GM12878 (cell line): ENCODE measurements around the gene ANKRD37. TPM values are rescaled to one million over a fixed set of nuclear protein-coding genes. Genes with fewer than 3 reads are reported as not detected.

ENCODE experiments used
- ATAC-seq: fragments of 200-7000 bp; cut with Tn5 transposase; 3 replicates; pipeline ENCODE4 v1.9.1; 2020; ENCODE audit warnings: mild to moderate bottlenecking, moderate library complexity
- BruUV-seq: library from RNA; stranded (reverse); fragments of 400-500 nt; replicated peaks from 2 replicates; lab custom pipeline; 2021; lab: Mats Ljungman, UMichigan
- CTCF ChIA-PET: fragments of 300-600 bp; sonication (Branson Sonifier 250); formaldehyde crosslinking; extraction: SDS; loops from one replicate; lab custom pipeline; 2021; ENCODE audit warnings: inconsistent platforms; lab: Yijun Ruan, JAX
- POLR2A ChIA-PET: fragments of 350-600 bp; formaldehyde crosslinking; extraction: SDS; loops from one replicate; lab custom pipeline; 2021; ENCODE audit warnings: inconsistent platforms; lab: Charles Lee
- RAD21 ChIA-PET: fragments of 300-600 bp; sonication (Branson Sonifier 250); formaldehyde crosslinking; loops from one replicate; lab custom pipeline; 2023; ENCODE audit warnings: antibody characterized with exemption; ENCODE audit not compliant: unreplicated experiment; lab: Charles Lee
- SMC1A ChIA-PET: fragments of 300-600 bp; sonication (Branson Sonifier 250); formaldehyde crosslinking; loops from one replicate; lab custom pipeline; 2023; ENCODE audit not compliant: unreplicated experiment, uncharacterized antibody; lab: Charles Lee
- DNase-seq: peaks from one replicate; pipeline ENCODE4 v3.0.0-alpha.2; 2011; ENCODE audit warnings: low read depth, low spot score
- FAIRE-seq: peaks from 3 replicates; lab custom pipeline; 2011; peaks lifted over from hg19 to GRCh38; lab: Jason Lieb, UNC
- H2AFZ ChIP-seq: 2 replicates; pipeline ENCODE4 v1.6.0; 2011; ENCODE audit warnings: low read depth, low read length, control low read depth; ENCODE audit not compliant: control insufficient read depth
- H3K27ac ChIP-seq: 2 replicates; pipeline ENCODE4 v1.5.1; 2011; ENCODE audit warnings: control low read depth; ENCODE audit not compliant: control insufficient read depth, insufficient read depth
- H3K27me3 ChIP-seq, 2 experiments: replicated peaks in 1 of 2; 2 replicates each; pipeline versions ENCODE4 v1.6.0 to v1.6.1; 2011; ENCODE audit warnings: low read length in 1 of 2; ENCODE audit not compliant: control insufficient read depth in 2 of 2, insufficient read depth in 2 of 2
- H3K36me3 ChIP-seq, 2 experiments: 2 replicates each; pipeline ENCODE4 v1.5.1; 2011; ENCODE audit warnings: low read length in 1 of 2; ENCODE audit not compliant: control insufficient read depth in 2 of 2, insufficient read depth in 2 of 2
- H3K4me1 ChIP-seq: 2 replicates; pipeline ENCODE4 v1.6.1; 2011; ENCODE audit warnings: mild to moderate bottlenecking, low read length, moderate library complexity, mixed read lengths; ENCODE audit not compliant: control insufficient read depth, insufficient read depth
- H3K4me2 ChIP-seq: 2 replicates; pipeline ENCODE4 v1.6.0; 2011; ENCODE audit warnings: control low read depth; ENCODE audit not compliant: control insufficient read depth, insufficient read depth
- H3K4me3 ChIP-seq: fragments of 200-600 bp; sonication (generic); 2 replicates; pipeline ENCODE4 v1.5.1; 2016
- H3K79me2 ChIP-seq: 2 replicates; pipeline ENCODE4 v1.6.0; 2011; ENCODE audit warnings: low read length; ENCODE audit not compliant: control insufficient read depth, insufficient read depth
- H3K9ac ChIP-seq: 2 replicates; pipeline ENCODE4 v1.8.0; 2011; ENCODE audit warnings: low read length, control low read depth, mixed read lengths; ENCODE audit not compliant: control insufficient read depth, insufficient read depth
- H3K9me3 ChIP-seq: replicated peaks from 3 replicates; pipeline ENCODE4 v1.5.1; 2011; ENCODE audit warnings: mild to moderate bottlenecking, low read length; ENCODE audit not compliant: control insufficient read depth, insufficient read depth
- H4K20me1 ChIP-seq: 2 replicates; pipeline ENCODE4 v1.6.0; 2011; ENCODE audit not compliant: control insufficient read depth, insufficient read depth
- BCL3 ChIP-seq: IDR thresholded peaks from 2 replicates; pipeline ENCODE4 v1.6.1; 2011; ENCODE audit warnings: borderline replicate concordance, low read depth, mild to moderate bottlenecking, moderate library complexity, low read length; ENCODE audit not compliant: insufficient read depth, poor library complexity, severe bottlenecking
- IRF3 ChIP-seq: fragments of 450-650 bp; IDR thresholded peaks from 2 replicates; pipeline ENCODE4 v1.6.1; 2014; ENCODE audit warnings: mild to moderate bottlenecking
- NR2F1 ChIP-seq: fragments of 450-650 bp; conservative IDR thresholded peaks from 2 replicates; pipeline ENCODE4 v1.6.1; 2017; ENCODE audit warnings: mild to moderate bottlenecking
- REST ChIP-seq: IDR thresholded peaks from 2 replicates; pipeline ENCODE4 v1.6.1; 2012; ENCODE audit warnings: mild to moderate bottlenecking, low read depth, low read length
- RUNX3 ChIP-seq: IDR thresholded peaks from 2 replicates; pipeline ENCODE4 v1.6.1; 2012; ENCODE audit warnings: low read length, inconsistent platforms
- STAT3 ChIP-seq: IDR thresholded peaks from 2 replicates; pipeline ENCODE4 v1.6.1; 2011; ENCODE audit warnings: low read depth, low read length, improper control_type of control experiment
- SUZ12 ChIP-seq: fragments of 200-600 bp; sonication (generic); IDR thresholded peaks from one replicate; pipeline ENCODE4 v1.6.1; 2018; ENCODE audit warnings: antibody characterized with exemption, mild to moderate bottlenecking; ENCODE audit not compliant: unreplicated experiment
- ZBED1 ChIP-seq: IDR thresholded peaks from 2 replicates; pipeline ENCODE4 v1.6.1; 2016; ENCODE audit warnings: borderline replicate concordance
- ZSCAN29 ChIP-seq: fragments of 450-650 bp; IDR thresholded peaks from 2 replicates; pipeline ENCODE4 v1.6.1; 2017; ENCODE audit warnings: mild to moderate bottlenecking, moderate library complexity
- WGBS: methylation state at CpG from one replicate; pipeline ENCODE4 v1.1.6; 2016; ENCODE audit warnings: low lambda C conversion rate; ENCODE audit not compliant: insufficient replicate concordance, insufficient coverage; ENCODE audit errors: missing lambda C conversion rate; 5-methylcytosine and 5-hydroxymethylcytosine counted together
- in situ Hi-C: fragments of 300-500 bp; cut with MboI; formaldehyde crosslinking; loops from 9 replicates; pipeline ENCODE4 v1.14.3; 2018; ENCODE audit warnings: mixed read lengths
- intact Hi-C: fragments of 100-400 bp; cut with micrococcal nuclease; formaldehyde crosslinking; loops from one replicate; pipeline ENCODE4 v1.14.2; 2022; ENCODE audit not compliant: unreplicated experiment
- polyA plus RNA-seq, 11 experiments: library from polyadenylated mRNA; depleted of rRNA in 4 of 11; unstranded in 6 of 11; stranded (reverse) in 5 of 11; fragments of >200 nt; fragmentation: Nextera tagmentation in 4 of 11; fragmentation: Illumina TruSeq in 1 of 11; extraction: Ambion mirVana in 4 of 11; extraction: Trizol in 1 of 11; gene quantifications; 1 replicate in 1 of 11; 2 replicates in 10 of 11; pipeline versions ENCODE4 v1.2.1 to v1.2.3, GENCODE V29; 2011 to 2016; ENCODE audit warnings: inconsistent platforms in 2 of 11, missing spikeins in 2 of 11, low read depth in 1 of 11
- total RNA-seq, 4 experiments: library from RNA; depleted of rRNA in 3 of 4; stranded (reverse); fragments of >200 nt in 3 of 4; fragmentation: Illumina TruSeq in 1 of 4; extraction: Trizol in 1 of 4; gene quantifications; 2 replicates each; pipeline versions ENCODE4 v1.2.1 to v1.2.3, GENCODE V29; 2013 to 2021
- TF ChIP-seq, protein P1 (sequence below), 3 experiments: IDR thresholded peaks in 2 of 3; conservative IDR thresholded peaks in 1 of 3; 2 replicates each; pipeline ENCODE4 v1.5.1; 2011; ENCODE audit warnings: low read depth in 3 of 3, low read length in 3 of 3, mild to moderate bottlenecking in 3 of 3, control low read depth in 2 of 3, moderate library complexity in 2 of 3, inconsistent platforms in 1 of 3, mixed read lengths in 1 of 3; ENCODE audit not compliant: control insufficient read depth in 2 of 3, insufficient read depth in 1 of 3; ENCODE audit errors: extremely low read depth in 1 of 3

The ANKRD37 gene
- total and polyA plus RNA-seq, 10 of the 15 experiments (the other 5 are each of a cell fraction or from before 2014, with no cell fraction given) = 10.6 to 67.9 (median 24.2) TPM

DNA sequence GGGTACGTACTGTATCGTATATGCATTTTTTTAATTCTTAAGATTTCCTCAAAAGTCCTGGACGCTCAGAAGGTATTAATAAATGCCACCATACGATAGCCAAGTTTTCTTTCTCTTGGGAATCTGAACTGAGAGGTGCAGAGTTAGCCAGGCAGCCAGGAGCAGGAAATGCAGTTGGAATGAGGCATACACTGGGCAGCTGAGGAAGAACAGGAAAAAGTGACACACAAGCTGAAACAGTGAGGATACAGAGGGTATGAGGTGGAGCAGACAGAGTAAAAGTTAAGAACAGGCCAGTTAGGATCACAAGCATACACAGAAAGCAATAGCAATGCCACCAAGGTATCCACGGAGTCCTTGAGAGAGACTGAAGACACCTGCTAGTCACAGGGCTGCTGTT is 15.8 kb downstream of the ANKRD37 start:
- no peaks in the 10 kb centered on the region for H4K20me1 ChIP-seq
- no peaks in the 10 kb centered on the region for H3K79me2 ChIP-seq
- no peak overlapping the region for H2AFZ ChIP-seq
- ATAC-seq (no peak), DNase-seq (no peak)
- ChIA-PET CTCF (interaction anchor here (0.6 to 1.5 kb wide), 2 partner anchors 9 to 16 kb away, joined by 4 read pairs; no protein-coding TSS in a partner anchor), SMC1A (interaction anchor here (0.6 to 1.4 kb wide), 4 partner anchors 13 to 185 kb away, joined by 3 to 5 read pairs (median 3); no protein-coding TSS in a partner anchor)
- no peak overlapping the region for H3K27ac ChIP-seq
- H3K9ac ChIP-seq = no peak overlapping the region
- peaks cover 2% of the 10 kb centered on the region; the same call in 2 of the 3 replicates for H3K9me3 ChIP-seq
- intact Hi-C loops (no loop called here), in situ Hi-C loops (no loop called here)
- H3K27me3 ChIP-seq = no peaks in the 10 kb centered on the region
- TF ChIP-seq ZSCAN29 = no peak
- TF ChIP-seq RUNX3 = no peak
- no peak for TF ChIP-seq SUZ12
- TF ChIP-seq REST = no peak
- TF ChIP-seq STAT3 = no peak
- TF ChIP-seq NR2F1 = no peak
- no peak for TF ChIP-seq IRF3
- no peak for TF ChIP-seq BCL3
- TF ChIP-seq, protein P1, sequence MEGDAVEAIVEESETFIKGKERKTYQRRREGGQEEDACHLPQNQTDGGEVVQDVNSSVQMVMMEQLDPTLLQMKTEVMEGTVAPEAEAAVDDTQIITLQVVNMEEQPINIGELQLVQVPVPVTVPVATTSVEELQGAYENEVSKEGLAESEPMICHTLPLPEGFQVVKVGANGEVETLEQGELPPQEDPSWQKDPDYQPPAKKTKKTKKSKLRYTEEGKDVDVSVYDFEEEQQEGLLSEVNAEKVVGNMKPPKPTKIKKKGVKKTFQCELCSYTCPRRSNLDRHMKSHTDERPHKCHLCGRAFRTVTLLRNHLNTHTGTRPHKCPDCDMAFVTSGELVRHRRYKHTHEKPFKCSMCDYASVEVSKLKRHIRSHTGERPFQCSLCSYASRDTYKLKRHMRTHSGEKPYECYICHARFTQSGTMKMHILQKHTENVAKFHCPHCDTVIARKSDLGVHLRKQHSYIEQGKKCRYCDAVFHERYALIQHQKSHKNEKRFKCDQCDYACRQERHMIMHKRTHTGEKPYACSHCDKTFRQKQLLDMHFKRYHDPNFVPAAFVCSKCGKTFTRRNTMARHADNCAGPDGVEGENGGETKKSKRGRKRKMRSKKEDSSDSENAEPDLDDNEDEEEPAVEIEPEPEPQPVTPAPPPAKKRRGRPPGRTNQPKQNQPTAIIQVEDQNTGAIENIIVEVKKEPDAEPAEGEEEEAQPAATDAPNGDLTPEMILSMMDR (IDR thresholded peaks at IDR 0.05 in 2 of 3, conservative IDR thresholded peaks at IDR 0.05 in 1 of 3; ENCODE audit: control insufficient read depth in 2 of 3, extremely low read depth in 1 of 3, insufficient read depth in 1 of 3, low read depth in 3 of 3, low read length in 3 of 3) = no peak
- TF ChIP-seq ZBED1 = no peak
- TF ChIP-seq, all 136 proteins: peak for 0
- H3K4me2 ChIP-seq = no peak overlapping the region
- POLR2A ChIA-PET = interaction anchor here (1.1 kb wide), 1 partner anchor 9 kb away, joined by 4 read pairs; no protein-coding TSS in a partner anchor
- no TSS peak for BruUV-seq
- H3K4me1 ChIP-seq = no peaks in the 10 kb centered on the region
- no peak overlapping the region for H3K4me3 ChIP-seq
- peaks cover 0 to 30% of the 10 kb centered on the region in 2 experiments; a peak in 3 of 4 replicates for H3K36me3 ChIP-seq
- 97% methylated on average over 5 of the region's 5 CpGs for WGBS
- RAD21 ChIA-PET = no interaction called here
- no peak for FAIRE-seq
